SIG-M5 treated with dmso at 0.1 percent for 504 hours (cell line): ENCODE data around the gene PYGL.
"Not testable (repeated sequence)": the region's sequence is repeated elsewhere in the genome, so short reads cannot be mapped to it uniquely, and the experiment has no call there.

Experiments
- DNase-seq: peaks from one replicate; lab custom pipeline; 2025; ENCODE audit not compliant: unreplicated experiment; lab: John Stamatoyannopoulos, UW

Gene PYGL

GRCh38 chr14:50943943-50944646 is at the start of gene PYGL:
PYGL (minus strand) TSS chr14:50944483; CDS start chr14:50944403, 80 bp downstream.
- peak; percentile 59 for DNase-seq

DNA sequence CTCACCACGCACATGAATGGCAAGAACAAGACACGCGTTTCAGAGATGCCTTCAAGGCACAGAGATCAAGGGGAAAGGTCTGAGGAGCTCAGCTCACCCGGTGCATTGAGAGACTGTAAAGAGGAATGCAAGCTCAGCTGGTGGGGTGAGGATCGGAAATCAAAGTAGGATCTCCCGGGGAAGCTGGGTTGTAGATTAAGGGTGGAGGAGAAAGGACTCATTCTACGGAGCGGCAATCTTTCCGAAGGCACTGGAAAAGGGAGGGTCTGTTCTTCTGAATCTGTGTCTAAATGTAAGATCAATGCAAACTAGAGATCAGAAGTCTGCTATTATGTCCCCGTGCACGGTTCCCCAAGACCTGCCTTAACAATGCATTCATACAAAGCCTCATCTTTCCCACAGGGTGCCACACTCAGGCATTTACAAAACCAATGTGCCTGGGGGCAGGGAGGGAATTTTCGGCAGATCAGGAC is 41.6 kb upstream of the PYGL start:
- no peak for DNase-seq

- DNase-seq = no peak
These were observed 41.0 kb upstream of the PYGL start for GRCh38 chr14:50985124-50985858.

GRCh38 chr14:50984036-50984710 is 39.9 kb upstream of the PYGL start:
- no peak for DNase-seq

DNA sequence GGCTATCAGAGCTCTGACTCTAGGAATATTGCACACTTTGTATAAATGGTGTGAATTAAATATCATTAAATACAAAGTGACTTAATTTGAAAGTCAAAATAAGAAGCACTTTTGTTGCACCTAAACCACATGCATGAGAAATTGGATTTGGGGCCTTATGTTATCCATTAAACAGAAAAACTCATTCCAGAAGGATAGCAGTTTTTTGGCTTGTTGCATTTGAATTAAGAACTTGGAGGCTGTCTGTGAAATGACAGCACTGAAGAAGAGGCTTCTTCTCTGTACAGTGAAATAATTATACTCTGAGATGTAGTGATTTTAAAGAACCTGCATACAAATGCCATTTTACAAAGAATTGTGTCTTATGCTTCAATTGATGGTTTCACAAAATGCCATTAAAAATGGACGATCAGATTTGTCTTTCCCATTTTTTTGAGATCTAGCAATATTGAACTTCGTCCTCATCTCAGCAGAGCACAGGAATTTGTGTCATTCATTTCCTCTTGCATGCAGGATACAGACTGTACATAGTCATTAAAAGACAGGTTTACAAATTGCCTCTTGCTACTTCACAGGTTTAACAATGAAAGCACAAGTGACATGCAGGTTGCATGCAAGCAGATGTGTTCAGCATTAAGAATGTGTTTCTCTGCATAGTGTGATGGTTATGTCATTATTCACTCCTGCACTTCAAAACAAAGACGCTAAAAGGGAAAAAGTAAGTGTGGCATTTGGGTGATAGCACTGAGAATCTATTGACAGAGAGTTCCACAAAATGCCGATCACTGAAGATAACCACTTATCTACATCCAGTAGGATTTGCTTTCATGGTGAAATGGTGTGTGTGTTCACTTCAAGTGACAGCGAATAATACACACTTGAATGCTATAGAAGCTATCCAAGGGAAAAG is 35.9 kb upstream of the PYGL start:
- no peak for DNase-seq

- DNase-seq = no peak
These were observed 34.6 kb upstream of the PYGL start for GRCh38 chr14:50978888-50979287.

DNA sequence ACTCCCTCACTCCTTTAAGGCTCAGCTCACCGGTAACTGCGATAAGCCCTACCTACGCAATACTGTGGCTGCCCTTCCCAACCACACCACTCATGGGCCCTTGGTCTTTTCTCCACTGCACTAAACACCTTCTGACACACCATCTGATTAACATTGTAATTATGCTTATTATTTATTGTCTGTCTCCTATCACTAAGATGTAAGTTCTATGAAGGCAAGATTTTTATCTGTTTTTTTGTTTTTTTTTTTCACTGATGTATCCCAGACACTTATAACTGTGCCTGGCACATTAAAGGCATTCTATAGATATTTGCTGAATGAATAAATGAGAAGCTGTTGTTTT is 34.2 kb upstream of the PYGL start:
- no peak for DNase-seq

DNA sequence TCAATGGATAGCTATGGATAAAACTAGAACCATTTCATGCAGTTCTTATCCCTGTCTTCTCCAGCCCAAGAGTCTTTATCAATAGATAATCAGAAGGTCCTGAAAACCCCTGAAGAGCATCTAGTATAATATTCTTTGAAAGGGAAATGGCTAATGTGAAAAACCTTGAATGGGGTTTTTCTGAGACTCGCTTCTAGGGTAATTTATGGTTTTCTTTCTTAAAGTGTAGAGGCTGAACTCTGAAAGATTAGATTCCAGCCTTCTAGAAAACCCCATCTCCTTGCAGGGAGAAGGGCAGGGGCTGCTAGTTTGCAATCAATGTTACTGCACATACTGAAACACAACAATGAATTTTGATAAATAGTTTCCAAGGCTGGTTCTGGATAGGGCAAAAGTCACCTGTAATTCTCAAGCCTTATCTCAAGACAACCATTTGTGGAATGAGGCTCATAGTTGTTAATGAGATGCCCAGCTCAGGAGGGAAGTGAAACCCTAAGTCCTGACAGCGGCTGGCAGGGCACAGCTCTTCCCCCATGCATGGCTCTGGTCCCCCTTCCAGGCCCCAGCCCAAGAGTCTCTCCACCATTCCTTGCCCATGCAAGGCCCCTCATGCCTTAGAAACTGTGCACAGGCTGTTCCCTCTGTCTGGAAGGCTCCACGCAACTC is 33.7 kb upstream of the PYGL start:
- peak; percentile 54 for DNase-seq

DNA sequence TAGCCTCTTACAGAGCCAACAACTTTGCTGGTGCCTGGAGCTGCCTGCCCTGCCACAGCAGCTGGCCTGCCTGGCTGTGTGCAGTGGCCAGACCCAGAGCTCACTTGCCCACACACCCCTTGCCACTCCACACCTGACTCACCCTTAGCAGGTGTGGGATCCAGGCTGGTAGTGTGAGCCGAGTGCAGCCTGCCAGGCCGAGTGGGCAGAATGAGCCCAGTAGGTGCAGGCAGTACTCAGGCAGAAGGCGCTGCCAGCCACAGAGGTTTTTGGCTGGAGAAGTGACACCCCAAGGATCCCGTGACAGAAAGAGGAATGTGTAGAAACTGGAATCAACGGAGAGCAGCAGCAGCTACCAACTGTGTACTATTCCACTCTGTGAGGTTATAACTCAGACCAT is 29.8 kb upstream of the PYGL start:
- no peak for DNase-seq

DNA sequence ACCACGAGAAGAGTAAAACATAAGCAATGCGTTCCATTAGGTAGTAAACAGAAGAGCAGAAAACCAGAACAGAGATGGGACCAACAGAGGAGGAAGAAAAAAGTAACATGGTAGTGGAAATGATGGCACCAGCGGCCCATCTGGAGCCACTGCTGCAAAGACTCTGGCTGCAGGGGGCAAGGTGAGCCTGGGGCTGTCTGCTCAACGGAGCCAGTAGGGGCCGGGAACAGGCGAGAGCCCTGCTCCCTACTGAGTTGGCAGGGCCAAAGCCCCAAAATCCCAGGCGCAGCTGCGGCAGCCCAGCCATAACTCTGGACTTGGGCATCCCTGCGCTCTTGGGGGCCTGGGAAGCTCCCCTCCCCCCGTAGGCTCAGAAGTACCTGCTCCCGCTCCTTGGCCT is 28.5 kb upstream of the PYGL start:
- no peak for DNase-seq

DNA sequence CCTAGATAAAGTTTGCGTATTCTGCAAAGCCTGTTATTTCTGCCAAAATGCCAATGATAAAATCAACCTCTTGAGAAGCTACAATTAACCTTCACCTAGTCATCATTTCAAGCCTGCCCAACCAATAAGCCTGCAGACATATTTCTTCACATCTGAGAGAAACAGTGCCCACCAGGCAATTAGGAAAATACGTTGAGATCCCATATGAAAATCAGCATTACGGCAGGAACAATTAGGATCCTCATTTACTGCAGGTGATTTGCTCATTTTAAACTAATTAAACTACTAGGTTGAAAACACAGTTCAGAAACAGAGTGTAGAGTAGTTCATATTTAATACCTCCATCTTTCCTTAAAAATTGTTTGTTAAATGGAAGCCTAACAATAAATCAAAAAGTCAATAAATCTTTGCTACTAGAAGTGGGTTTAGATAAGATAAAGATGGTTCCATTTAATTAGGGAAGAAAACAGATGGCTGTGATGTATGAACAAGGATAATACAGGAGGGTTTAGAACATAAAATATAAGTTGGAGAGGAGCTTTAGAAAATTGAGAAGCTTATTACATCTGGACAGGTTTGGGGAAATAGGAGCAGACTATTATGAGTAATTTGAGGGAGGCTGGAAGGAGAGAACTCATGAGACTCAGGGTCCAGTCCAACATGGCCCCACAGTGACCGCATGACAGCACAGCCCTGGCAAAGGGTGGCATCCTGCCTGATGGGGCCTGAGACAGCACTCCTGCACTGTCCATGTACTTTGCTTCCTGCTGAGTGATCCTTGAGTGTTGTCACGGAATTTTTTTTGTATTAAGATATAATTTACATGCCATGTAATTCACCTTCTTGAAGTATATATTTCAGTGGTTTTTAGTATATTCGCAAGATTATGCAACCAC is 26.9 kb upstream of the PYGL start:
- no peak for DNase-seq

GRCh38 chr14:50967790-50968189 is 23.5 kb upstream of the PYGL start:
- peak; percentile 81 for DNase-seq

DNA sequence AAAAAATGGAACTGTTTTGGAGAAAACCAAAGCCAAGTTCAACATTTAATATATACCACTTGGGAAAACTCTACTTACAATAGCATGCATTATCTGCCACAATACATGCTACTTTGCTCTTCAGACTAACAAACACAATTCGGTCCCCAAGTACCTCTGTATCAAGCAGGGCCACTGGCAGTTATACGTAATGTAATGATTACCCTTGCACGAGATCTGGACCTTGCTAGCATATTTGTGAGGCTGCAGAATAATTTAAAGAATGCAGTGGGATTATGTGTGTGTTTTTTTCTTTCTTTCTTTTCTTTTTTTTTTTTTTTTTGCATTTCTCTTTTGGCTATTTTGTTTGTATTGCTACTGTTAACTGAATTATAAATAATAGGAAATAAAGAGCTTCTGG is 22.8 kb upstream of the PYGL start:
- no peak for DNase-seq

DNA sequence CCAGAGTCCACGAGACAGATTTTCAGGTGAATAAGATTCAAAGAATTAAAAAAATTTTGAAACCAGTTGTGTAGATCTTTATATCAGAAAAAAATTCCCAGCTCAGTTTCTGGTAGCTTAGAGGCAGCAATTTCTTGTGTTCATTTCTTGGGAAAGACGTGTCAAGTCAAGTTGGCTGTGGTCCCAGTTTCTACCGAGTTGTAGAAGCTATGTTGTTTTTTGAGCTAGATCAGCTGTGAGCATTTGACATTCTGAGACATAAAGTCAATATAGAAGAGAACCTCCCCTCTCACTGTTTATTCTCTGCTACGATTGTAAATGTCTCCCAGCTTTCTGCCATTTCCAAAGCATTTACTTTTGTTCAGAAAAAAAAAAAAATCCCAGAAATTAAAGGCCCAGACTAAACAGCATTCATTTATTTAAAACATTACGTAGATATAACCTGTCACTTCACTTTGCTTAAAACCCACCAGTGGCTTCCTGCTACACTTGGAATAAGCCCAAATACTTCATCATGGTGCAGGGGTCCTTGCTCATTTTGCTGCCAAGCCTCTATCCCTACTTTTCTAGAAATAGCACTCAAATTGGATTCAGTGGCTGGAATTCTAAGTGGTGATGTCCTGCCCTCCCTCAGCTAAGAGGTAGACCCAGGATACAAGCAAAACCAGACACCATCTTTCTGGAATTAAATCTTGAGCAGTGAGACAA is 20.6 kb upstream of the PYGL start:
- DNase-seq = peak; percentile 72

DNA sequence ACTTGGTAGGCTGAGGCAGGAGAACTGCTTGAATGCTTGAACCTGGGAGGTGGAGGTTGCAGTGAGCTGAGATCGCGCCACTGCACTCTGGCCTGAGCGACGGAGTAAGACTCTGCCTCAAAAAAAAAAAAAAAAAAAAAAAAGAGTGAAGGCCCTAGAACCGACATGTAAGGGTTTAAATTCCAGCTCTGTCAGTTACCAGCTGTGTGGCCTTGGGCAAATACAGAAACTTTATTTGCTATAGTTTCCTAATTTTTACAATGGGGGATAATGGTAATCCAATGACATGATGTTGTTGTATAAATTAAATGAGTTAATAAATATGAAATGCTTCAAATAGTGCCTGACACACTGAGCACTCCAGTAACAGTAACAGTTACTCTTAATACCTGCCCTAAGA is 19.6 kb upstream of the PYGL start:
- no peak for DNase-seq

DNA sequence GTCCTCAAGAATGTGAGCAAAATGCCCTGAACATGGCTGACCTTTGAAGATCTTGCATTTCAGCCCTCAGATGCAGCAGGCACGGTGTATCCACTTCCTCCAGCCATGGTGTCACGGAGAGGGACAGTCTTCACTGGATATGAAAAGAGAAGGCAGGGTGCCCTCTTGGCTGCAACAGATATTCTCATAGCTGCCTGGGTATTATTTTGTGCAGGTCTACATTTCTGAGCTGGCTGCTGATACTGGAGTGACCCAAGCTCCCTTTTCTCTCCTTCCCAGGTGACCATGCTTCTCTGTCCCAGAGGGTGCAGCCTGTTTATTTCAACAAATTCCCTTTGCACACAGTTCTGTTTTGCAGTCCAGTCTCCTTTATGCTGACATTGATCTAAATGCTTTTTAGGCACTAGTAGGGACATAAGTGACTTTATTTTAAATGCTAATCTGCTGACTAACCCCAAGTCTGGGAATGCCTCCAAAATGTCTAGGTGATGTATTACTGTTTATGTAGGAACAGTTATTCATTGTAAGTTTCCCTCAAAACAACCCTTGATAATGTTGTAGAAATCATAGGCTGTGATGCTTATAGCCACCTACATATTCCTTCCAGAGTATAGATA is 17.4 kb upstream of the PYGL start:
- DNase-seq = no peak

DNA sequence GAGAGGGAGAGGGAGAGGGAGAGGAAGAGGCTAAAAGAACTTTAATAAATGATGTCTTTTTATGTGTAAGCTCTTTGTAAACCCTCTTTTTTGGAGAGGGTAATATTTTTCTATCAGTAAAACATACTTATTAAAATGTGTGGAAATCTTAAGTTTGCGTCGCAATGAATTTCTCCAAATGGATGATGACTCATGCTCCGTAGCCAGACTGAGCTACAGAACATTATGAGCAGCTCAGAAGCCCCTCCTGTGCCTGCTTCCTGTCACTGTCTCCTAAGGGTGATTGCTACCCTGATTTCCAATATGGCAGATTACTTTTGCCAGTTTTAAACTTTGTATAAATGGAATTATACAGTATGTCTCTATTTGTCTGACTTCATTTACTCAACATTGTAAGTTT is 13.0 kb upstream of the PYGL start:
- peak; percentile 46 for DNase-seq

GRCh38 chr14:50956421-50956820 is 12.1 kb upstream of the PYGL start:
- not testable (repeated sequence) for DNase-seq
